ENCODE results near the gene SLC66A3.

DNA sequence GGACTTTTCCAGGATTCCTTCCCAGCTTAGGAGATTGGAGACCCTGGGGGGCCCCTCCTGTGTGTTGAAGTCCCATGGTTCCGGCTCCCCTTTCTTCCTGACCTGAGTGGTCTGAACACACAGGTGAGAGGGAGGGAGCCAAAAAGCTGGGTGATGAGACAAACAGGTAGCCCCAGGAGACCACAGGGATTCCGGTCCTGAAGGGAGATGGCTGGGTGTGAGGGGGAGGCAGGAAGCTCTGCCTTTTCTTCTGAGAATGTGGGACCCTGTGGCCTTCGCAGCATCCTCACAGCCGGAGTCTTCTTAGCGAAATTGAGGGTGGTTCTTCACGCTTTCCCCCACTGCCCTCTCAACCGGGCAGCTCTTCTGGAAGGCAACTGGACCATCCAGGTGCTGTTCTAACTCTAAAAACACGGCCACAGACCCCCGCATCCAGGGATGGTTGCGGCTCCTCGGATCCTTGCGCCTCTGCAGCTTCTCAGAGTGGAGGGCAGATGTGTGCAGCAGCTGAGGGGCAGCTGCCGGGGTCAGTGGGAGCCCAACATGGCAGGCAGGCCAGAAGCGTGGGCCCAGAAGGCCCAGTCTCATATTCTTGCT lies 4.4 kb downstream of the SLC66A3 start:
- TF ChIP-seq, protein P1, sequence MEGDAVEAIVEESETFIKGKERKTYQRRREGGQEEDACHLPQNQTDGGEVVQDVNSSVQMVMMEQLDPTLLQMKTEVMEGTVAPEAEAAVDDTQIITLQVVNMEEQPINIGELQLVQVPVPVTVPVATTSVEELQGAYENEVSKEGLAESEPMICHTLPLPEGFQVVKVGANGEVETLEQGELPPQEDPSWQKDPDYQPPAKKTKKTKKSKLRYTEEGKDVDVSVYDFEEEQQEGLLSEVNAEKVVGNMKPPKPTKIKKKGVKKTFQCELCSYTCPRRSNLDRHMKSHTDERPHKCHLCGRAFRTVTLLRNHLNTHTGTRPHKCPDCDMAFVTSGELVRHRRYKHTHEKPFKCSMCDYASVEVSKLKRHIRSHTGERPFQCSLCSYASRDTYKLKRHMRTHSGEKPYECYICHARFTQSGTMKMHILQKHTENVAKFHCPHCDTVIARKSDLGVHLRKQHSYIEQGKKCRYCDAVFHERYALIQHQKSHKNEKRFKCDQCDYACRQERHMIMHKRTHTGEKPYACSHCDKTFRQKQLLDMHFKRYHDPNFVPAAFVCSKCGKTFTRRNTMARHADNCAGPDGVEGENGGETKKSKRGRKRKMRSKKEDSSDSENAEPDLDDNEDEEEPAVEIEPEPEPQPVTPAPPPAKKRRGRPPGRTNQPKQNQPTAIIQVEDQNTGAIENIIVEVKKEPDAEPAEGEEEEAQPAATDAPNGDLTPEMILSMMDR (IDR thresholded peaks at IDR 0.05; ENCODE audit: low read depth, low read length): no peak
- no peak for TF ChIP-seq EZH2phosphoT487 (IDR thresholded peaks at IDR 0.05; ENCODE audit: low read depth)

Measured in OCI-LY3 (cell line).